H9 (cell line): Measurements from ENCODE around the gene NOS3. TPM values are rescaled to one million over a fixed set of nuclear protein-coding genes. Genes with fewer than 3 reads are reported as not detected.

Experiments
- DNase-seq: peaks from one replicate; pipeline ENCODE4 v3.0.0-alpha.2; 2017
- H2AFZ ChIP-seq: one replicate; pipeline ENCODE4 v1.6.1; 2013; ENCODE audit warnings: mild to moderate bottlenecking, low read length, control low read depth, moderate library complexity
- H2AK5ac ChIP-seq: 2 replicates; pipeline ENCODE4 v1.6.1; 2013; ENCODE audit warnings: low read length, control low read depth, mixed read lengths; ENCODE audit not compliant: insufficient read length
- H2BK120ac ChIP-seq: one replicate; pipeline ENCODE4 v1.6.1; 2013; ENCODE audit warnings: low read depth, mild to moderate bottlenecking, low read length, control low read depth, inconsistent platforms; ENCODE audit not compliant: poor library complexity, severe bottlenecking
- H2BK12ac ChIP-seq: 2 replicates; pipeline ENCODE4 v1.6.1; 2013; ENCODE audit warnings: low read length, control low read depth, mixed read lengths, low read depth; ENCODE audit not compliant: insufficient read length
- H2BK15ac ChIP-seq: 2 replicates; pipeline ENCODE4 v1.6.1; 2013; ENCODE audit warnings: low read depth, low read length, control low read depth
- H2BK20ac ChIP-seq: one replicate; pipeline ENCODE4 v1.6.1; 2013; ENCODE audit warnings: low read depth, mild to moderate bottlenecking, low read length, control low read depth, inconsistent platforms; ENCODE audit not compliant: poor library complexity, severe bottlenecking
- H2BK5ac ChIP-seq: 2 replicates; pipeline ENCODE4 v1.6.1; 2013; ENCODE audit warnings: low read length, control low read depth, mixed read lengths; ENCODE audit not compliant: insufficient read length
- H3K14ac ChIP-seq: 2 replicates; pipeline ENCODE4 v1.6.1; 2013; ENCODE audit warnings: low read length, control low read depth; ENCODE audit not compliant: insufficient read depth
- H3K18ac ChIP-seq: 2 replicates; pipeline ENCODE4 v1.6.1; 2013; ENCODE audit warnings: low read depth, mild to moderate bottlenecking, mixed read lengths, low read length, control low read depth; ENCODE audit not compliant: insufficient read length
- H3K23ac ChIP-seq: 2 replicates; pipeline ENCODE4 v1.6.1; 2013; ENCODE audit warnings: low read length, control low read depth, mixed read lengths, low read depth; ENCODE audit not compliant: insufficient read length
- H3K23me2 ChIP-seq: 2 replicates; pipeline ENCODE4 v1.6.1; 2013; ENCODE audit warnings: low read depth, mild to moderate bottlenecking, mixed read lengths, low read length, control low read depth; ENCODE audit not compliant: insufficient read length, poor library complexity, severe bottlenecking
- H3K27ac ChIP-seq: 2 replicates; pipeline ENCODE4 v1.5.1; 2013; ENCODE audit warnings: low read length, control low read depth, mixed read lengths, low read depth; ENCODE audit not compliant: insufficient read length
- H3K27me3 ChIP-seq: 2 replicates; pipeline ENCODE4 v1.6.1; 2013; ENCODE audit warnings: low read length, control low read depth, inconsistent platforms; ENCODE audit not compliant: insufficient read depth
- H3K4ac ChIP-seq: 2 replicates; pipeline ENCODE4 v1.6.1; 2013; ENCODE audit warnings: low read depth, mild to moderate bottlenecking, control low read depth, inconsistent platforms, low read length, moderate library complexity
- H3K4me1 ChIP-seq: 2 replicates; pipeline ENCODE4 v1.6.1; 2013; ENCODE audit warnings: low read length, control low read depth, inconsistent platforms; ENCODE audit not compliant: insufficient read depth
- H3K4me2 ChIP-seq: 2 replicates; pipeline ENCODE4 v1.6.1; 2013; ENCODE audit warnings: low read length, control low read depth, mixed read lengths; ENCODE audit not compliant: insufficient read length, insufficient read depth
- H3K56ac ChIP-seq: 2 replicates; pipeline ENCODE4 v1.6.1; 2013; ENCODE audit warnings: low read depth, mild to moderate bottlenecking, mixed read lengths, low read length, control low read depth; ENCODE audit not compliant: insufficient read length
- H3K79me1 ChIP-seq: 2 replicates; pipeline ENCODE4 v1.6.1; 2013; ENCODE audit warnings: low read depth, mild to moderate bottlenecking, moderate library complexity, low read length, control low read depth, inconsistent platforms; ENCODE audit not compliant: insufficient read depth, poor library complexity, severe bottlenecking
- H3K79me2 ChIP-seq: 2 replicates; pipeline ENCODE4 v1.6.1; 2013; ENCODE audit warnings: low read length, control low read depth, inconsistent platforms; ENCODE audit not compliant: insufficient read depth
- H3K9ac ChIP-seq: 2 replicates; pipeline ENCODE4 v1.6.1; 2013; ENCODE audit warnings: low read length, control low read depth, mixed read lengths; ENCODE audit not compliant: insufficient read length; ENCODE audit errors: extremely low read depth
- H3K9me3 ChIP-seq: one replicate; pipeline ENCODE4 v1.6.1; 2013; ENCODE audit warnings: low read depth, low read length, inconsistent platforms; ENCODE audit not compliant: control insufficient read depth
- H3T11ph ChIP-seq: one replicate; pipeline ENCODE4 v1.6.1; 2013; ENCODE audit warnings: mild to moderate bottlenecking, low read length, control low read depth, inconsistent platforms
- H4K20me1 ChIP-seq: one replicate; pipeline ENCODE4 v1.6.1; 2013; ENCODE audit not compliant: control insufficient read depth, insufficient read length, insufficient read depth
- H4K5ac ChIP-seq: 2 replicates; pipeline ENCODE4 v1.6.1; 2013; ENCODE audit warnings: low read depth, mild to moderate bottlenecking, mixed read lengths, low read length, control low read depth; ENCODE audit not compliant: insufficient read length
- H4K8ac ChIP-seq: replicated peaks from 2 replicates; pipeline ENCODE4 v1.6.1; 2013; ENCODE audit warnings: low read length, control low read depth, mixed read lengths, low read depth; ENCODE audit not compliant: insufficient read length
- H4K91ac ChIP-seq: 2 replicates; pipeline ENCODE4 v1.6.1; 2013; ENCODE audit warnings: low read depth, mild to moderate bottlenecking, moderate library complexity, mixed read lengths, low read length, control low read depth; ENCODE audit not compliant: insufficient read length
- H3K27ac Mint-ChIP-seq, 3 experiments: 2 replicates in 2 of 3; 3 replicates in 1 of 3; pipeline ENCODE4 v1.8.0; 2020 to 2021; ENCODE audit warnings: mixed read lengths in 3 of 3, mild to moderate bottlenecking in 1 of 3, moderate library complexity in 1 of 3
- H3K27me3 Mint-ChIP-seq: 2 replicates; pipeline ENCODE4 v1.8.0; 2021; ENCODE audit warnings: low read depth, mild to moderate bottlenecking, moderate library complexity, mixed read lengths
- H3K36me3 Mint-ChIP-seq, 3 experiments: 2 replicates in 2 of 3; 3 replicates in 1 of 3; pipeline ENCODE4 v1.8.0; 2020 to 2021; ENCODE audit warnings: low read depth in 3 of 3, mixed read lengths in 3 of 3; ENCODE audit not compliant: insufficient read depth in 1 of 3
- H3K4me1 Mint-ChIP-seq, 2 experiments: 2 replicates each; pipeline ENCODE4 v1.8.0; 2020; ENCODE audit warnings: mixed read lengths in 2 of 2
- H3K4me3 Mint-ChIP-seq, 2 experiments: 2 replicates in 1 of 2; 3 replicates in 1 of 2; pipeline ENCODE4 v1.8.0; 2020 to 2021; ENCODE audit warnings: mild to moderate bottlenecking in 2 of 2, mixed read lengths in 2 of 2, moderate library complexity in 1 of 2
- H3K9me3 Mint-ChIP-seq, 2 experiments: 2 replicates in 1 of 2; 3 replicates in 1 of 2; pipeline ENCODE4 v1.8.0; 2020; ENCODE audit warnings: mild to moderate bottlenecking in 2 of 2, mixed read lengths in 2 of 2, moderate library complexity in 1 of 2
- CTCF ChIP-seq: fragments of 200-600 bp; sonication (generic); conservative IDR thresholded peaks from 3 replicates; pipeline ENCODE4 v1.8.0; 2021; ENCODE audit warnings: antibody characterized with exemption, mild to moderate bottlenecking
- WGBS: extraction: QIAGEN DNeasy Blood & Tissue Kit; methylation state at CpG from one replicate; pipeline ENCODE4 v1.1.7; 2013; ENCODE audit warnings: missing lambda C conversion rate, low lambda C conversion rate, mixed read lengths; ENCODE audit not compliant: insufficient read length; ENCODE audit errors: extremely low coverage; 5-methylcytosine and 5-hydroxymethylcytosine counted together
- long read RNA-seq: library from polyadenylated mRNA; unstranded; transcript quantifications from one replicate; pipeline ENCODE4 v2.0.0, GENCODE V29; 2020
- total RNA-seq: library from RNA; stranded (reverse); gene quantifications from 2 replicates; pipeline ENCODE4 v1.2.1, GENCODE V29; 2021

The NOS3 gene
- 4.5 and 4.7 TPM in 2 replicates for total RNA-seq
- long read RNA-seq, transcript NOS3-209 (6 exons, 1,111 nt), result major isoform, 5 of 30 reads
- long read RNA-seq, partial matches to known transcripts, result 21 of 30 reads
- long read RNA-seq, other reads (novel, unspliced or antisense), result 3 of 30 reads

GRCh38 chr7:150990416-150991186 is at the start of gene NOS3:
TSS of gene NOS3 (plus strand) at chr7:150991017. CDS start at chr7:150993804, 2,787 bp downstream.
- no peaks in the 10 kb centered on the region; the same call in 1 of the 2 replicates for H3K27me3 ChIP-seq
- peak; percentile 83 for DNase-seq
- H4K5ac ChIP-seq, result no peak within 1 kb of the TSS
- no peaks in the 10 kb centered on the region for H3K79me1 ChIP-seq
- peaks cover 0 to 12% (median 5%) of the 10 kb centered on the region in 3 experiments; a peak in 4 of 7 replicates for H3K36me3 Mint-ChIP-seq
- H2AFZ ChIP-seq, result no peak within 1 kb of the TSS
- H3K18ac ChIP-seq, result no peak within 1 kb of the TSS
- no peaks in the 10 kb centered on the region for H4K20me1 ChIP-seq
- H3K27me3 Mint-ChIP-seq, result peaks cover 36% of the 10 kb centered on the region
- H3T11ph ChIP-seq, result no peak within 1 kb of the TSS
- H4K91ac ChIP-seq, result no peak within 1 kb of the TSS
- H2BK12ac ChIP-seq, result no peak within 1 kb of the TSS
- H3K4me3 Mint-ChIP-seq, result no peak within 1 kb of the TSS
- no peak within 1 kb of the TSS for H3K4ac ChIP-seq
- H3K4me2 ChIP-seq, result no peak within 1 kb of the TSS
- H2BK5ac ChIP-seq, result no peak within 1 kb of the TSS
- H3K4me1 Mint-ChIP-seq, result peaks cover 14 to 37% of the 10 kb centered on the region in 2 experiments
- no peak within 1 kb of the TSS for H2BK15ac ChIP-seq
- H3K9me3 ChIP-seq, result no peaks in the 10 kb centered on the region
- H2BK120ac ChIP-seq, result no peak within 1 kb of the TSS
- 0 out of 7 replicates have a peak within 1 kb of the TSS, but pooled peaks of 1 of the 3 experiments have one; percentile 19 for H3K27ac Mint-ChIP-seq
- H4K8ac ChIP-seq, result no peak within 1 kb of the TSS
- TF ChIP-seq CTCF, result no peak
- no peak within 1 kb of the TSS for H2AK5ac ChIP-seq
- no peak within 1 kb of the TSS for H3K56ac ChIP-seq
- H3K23ac ChIP-seq, result no peak within 1 kb of the TSS
- no peaks in the 10 kb centered on the region; the same call in none of the 2 replicates for H3K4me1 ChIP-seq
- H3K79me2 ChIP-seq, result no peaks in the 10 kb centered on the region
- H3K23me2 ChIP-seq, result no peaks in the 10 kb centered on the region
- no peak within 1 kb of the TSS for H3K14ac ChIP-seq
- peaks cover 9 to 15% of the 10 kb centered on the region in 2 experiments for H3K9me3 Mint-ChIP-seq
- no CpG with 5 or more reads among the region's 12 CpGs for WGBS
- no peak within 1 kb of the TSS for H3K9ac ChIP-seq
- H3K27ac ChIP-seq, result no peak within 1 kb of the TSS
- H2BK20ac ChIP-seq, result no peak within 1 kb of the TSS
